Right cardiac atrium (tissue), 5 donors: Measurements from ENCODE around the gene APOBEC3A. TPM values are rescaled to one million over a fixed set of nuclear protein-coding genes. Genes with fewer than 3 reads are reported as not detected.
"Not testable (repeated sequence)": the region's sequence is repeated elsewhere in the genome, so short reads cannot be mapped to it uniquely, and the experiment has no call there.

ENCODE experiments used
- ATAC-seq, 2 donors: fragments of 200-7000 bp; cut with Tn5 transposase; one replicate each; pipeline versions ENCODE4 v1.8.0 to v1.9.1; 2020; ENCODE audit warnings: moderate library complexity in 2 of 2, mild to moderate bottlenecking in 1 of 2
- DNase-seq, 3 donors: peaks; one replicate each; pipeline ENCODE4 v3.0.0-alpha.2; 2020
- H3K27ac ChIP-seq: one replicate; pipeline ENCODE4 v1.5.1; 2013; ENCODE audit warnings: mild to moderate bottlenecking, low read length, control low read depth, moderate library complexity
- H3K27me3 ChIP-seq: one replicate; pipeline ENCODE4 v1.6.1; 2013; ENCODE audit not compliant: control insufficient read depth, insufficient read depth
- H3K4me1 ChIP-seq: one replicate; pipeline ENCODE4 v1.6.1; 2013; ENCODE audit warnings: low read length; ENCODE audit not compliant: control insufficient read depth, insufficient read depth
- H3K4me3 ChIP-seq: one replicate; pipeline ENCODE4 v1.5.1; 2013; ENCODE audit warnings: low read length, control low read depth
- H3K9me3 ChIP-seq: one replicate; pipeline ENCODE4 v1.6.1; 2013; ENCODE audit warnings: low read length; ENCODE audit not compliant: control insufficient read depth
- WGBS: extraction: QIAGEN DNeasy Blood & Tissue Kit; methylation state at CpG from one replicate; pipeline ENCODE4 v1.1.7; 2013; 5-methylcytosine and 5-hydroxymethylcytosine counted together
- intact Hi-C, 4 donors: fragments of 100-400 bp; cut with DNase I; formaldehyde crosslinking; loops; one replicate each; pipeline versions ENCODE4 v1.11.0 to v1.14.0; 2022 to 2023
- polyA plus RNA-seq: library from polyadenylated mRNA; stranded (reverse); fragments of 200-250 nt; gene quantifications from one replicate; pipeline ENCODE4 v1.2.3, GENCODE V29; 2013
- total RNA-seq, 4 donors: library from RNA; stranded (reverse); fragmentation: NEBNext Ultra II Directional; extraction: Animal tissue kit (Norgen Biotek cat#: 25700); gene quantifications; one replicate each; pipeline ENCODE4 v1.2.1, GENCODE V29; 2021
- donor health status: healthy with polysubstance abuse.
- donor health status: DM: no; HTN: yes; CAD: no.
- donor health status: DM: no; HTN: no; CAD: no.
- donor health status: DM: no; HTN: yes; CAD: no; lungs with severe emphysema.
- donor health status: DM: yes; HTN: yes; CAD: no.

APOBEC3A gene
- total and polyA plus RNA-seq, 5 donors = 0.14 to 0.94 (median 0.58) TPM

DNA sequence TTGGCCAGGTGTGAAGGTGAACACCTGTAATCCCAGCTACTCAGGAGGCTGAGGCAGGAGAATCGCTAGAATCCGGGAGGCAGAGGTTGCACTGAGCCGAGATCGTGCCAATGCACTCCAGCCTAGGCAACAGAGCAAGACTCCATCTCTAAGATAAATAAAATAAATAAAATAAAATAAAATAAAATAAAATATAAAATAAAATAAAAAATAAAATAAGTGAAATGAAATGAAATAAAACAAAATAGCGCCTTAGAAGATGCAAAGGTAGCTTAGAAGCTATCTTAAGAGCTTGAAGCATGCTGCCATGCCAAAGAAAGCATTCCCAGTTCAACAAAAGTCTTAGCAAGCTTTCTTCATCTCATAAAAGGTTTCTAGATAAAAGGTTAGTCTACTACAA lies 49.8 kb downstream of the APOBEC3A start:
- DNase-seq (no peak), ATAC-seq (no peak)
- no peak overlapping the region for H3K4me3 ChIP-seq
- intact Hi-C loops = loop anchor here in 3 of 4 donors (10.0 kb wide), 5 partner anchors 108 to 242 kb away; no protein-coding TSS in a partner anchor
- H3K27me3 ChIP-seq = no peaks in the 10 kb centered on the region
- no peaks in the 10 kb centered on the region for H3K4me1 ChIP-seq
- H3K27ac ChIP-seq = no peak overlapping the region
- no peaks in the 10 kb centered on the region for H3K9me3 ChIP-seq
- WGBS = 98% methylated on average over 5 of the region's 5 CpGs

DNA sequence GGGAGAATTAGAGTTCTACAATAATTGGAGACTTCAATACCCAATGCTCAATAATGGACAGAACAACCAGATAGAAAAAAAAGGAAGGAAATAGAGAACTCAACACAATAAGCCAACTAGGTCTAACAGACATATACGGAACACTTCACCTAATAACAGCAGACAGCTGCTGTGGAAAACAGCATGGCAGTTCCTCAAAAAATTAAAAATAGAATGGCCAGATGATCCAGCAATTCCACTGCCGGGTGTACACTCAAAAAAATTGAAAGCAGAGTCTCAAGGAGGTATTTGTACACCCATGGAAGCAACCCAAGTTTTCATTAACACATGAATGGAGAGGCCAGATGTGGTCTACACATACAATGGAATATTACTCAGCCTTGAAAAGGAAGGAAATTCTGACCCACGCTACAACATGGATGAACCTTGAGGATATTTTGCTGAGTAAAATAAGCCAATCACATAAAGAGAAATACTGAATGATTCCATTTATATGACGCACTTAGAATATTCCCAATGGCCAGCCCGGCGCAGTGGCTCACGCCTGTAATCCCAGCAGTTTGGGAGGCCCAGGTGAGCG lies 51.0 kb downstream of the APOBEC3A start:
- not testable (repeated sequence) for ATAC-seq, DNase-seq, H3K27ac ChIP-seq, H3K27me3 ChIP-seq, H3K9me3 ChIP-seq, H3K4me1 ChIP-seq, H3K4me3 ChIP-seq
- intact Hi-C loops = loop anchor here in 3 of 4 donors (10.0 kb wide), 5 partner anchors 106 to 244 kb away; no protein-coding TSS in a partner anchor
- 78% methylated on average over 8 of the region's 8 CpGs for WGBS

DNA sequence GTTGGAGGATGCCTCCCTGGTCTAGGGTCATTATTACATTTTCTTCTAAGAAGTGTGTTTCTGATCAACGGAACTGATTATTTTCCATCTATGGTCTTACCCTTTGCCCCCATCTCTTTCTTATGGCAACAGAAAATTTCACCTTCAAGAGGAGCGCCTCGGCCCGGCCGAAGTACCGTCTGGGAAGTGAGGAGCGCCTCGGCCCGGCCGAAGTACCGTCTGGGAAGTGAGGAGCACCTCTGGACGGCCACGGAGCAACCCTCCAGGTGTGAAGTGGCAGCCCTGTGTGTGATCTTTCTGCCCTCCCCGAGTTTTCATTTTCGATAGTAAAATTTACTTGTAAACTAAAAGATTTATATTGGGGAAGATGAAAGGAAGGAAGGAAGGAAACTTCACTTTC lies 53.5 kb downstream of the APOBEC3A start:
- H3K4me1 ChIP-seq = no peaks in the 10 kb centered on the region
- DNase-seq (no peak), ATAC-seq (no peak)
- WGBS = 81% methylated on average over 15 of the region's 15 CpGs
- no peak overlapping the region for H3K4me3 ChIP-seq
- H3K9me3 ChIP-seq = no peaks in the 10 kb centered on the region
- no peaks in the 10 kb centered on the region for H3K27me3 ChIP-seq
- no peak overlapping the region for H3K27ac ChIP-seq
- intact Hi-C loops = loop anchor here in 1 of 4 donors (10.0 kb wide), 1 partner anchor 114 kb away; no protein-coding TSS in a partner anchor

Other genes starting within 250 kb of the APOBEC3A start
- 100 to 1,000 TPM; 103 to 123 (median 116) TPM for gene SUN2, start 201.6 kb upstream of the APOBEC3A start, total RNA-seq
- gene SUN2, start 201.6 kb upstream of the APOBEC3A start, polyA plus RNA-seq = 61.7 TPM
- 10 to 100 TPM; 10.7 to 13.7 (median 12.7) TPM for gene DNAL4, start 163.5 kb upstream of the APOBEC3A start, total RNA-seq
- 14.7 TPM for gene DNAL4, start 163.5 kb upstream of the APOBEC3A start, polyA plus RNA-seq
- 10 to 100 TPM; 23.8 to 51.1 (median 38.4) TPM for gene NPTXR, start 113.6 kb upstream of the APOBEC3A start, total RNA-seq
- 32.3 TPM for gene NPTXR, start 113.6 kb upstream of the APOBEC3A start, polyA plus RNA-seq
- 10 to 100 TPM; 50.9 to 65.9 (median 56.6) TPM for gene CBX6, start 85.4 kb upstream of the APOBEC3A start, total RNA-seq
- 27.0 TPM for gene CBX6, start 85.4 kb upstream of the APOBEC3A start, polyA plus RNA-seq
- gene APOBEC3B, start 24.7 kb downstream of the APOBEC3A start, total RNA-seq = 1 to 10 TPM; 1.3 to 1.9 (median 1.6) TPM
- 2.6 TPM for gene APOBEC3B, start 24.7 kb downstream of the APOBEC3A start, polyA plus RNA-seq
- 10 to 100 TPM; 25.4 to 41.9 (median 37.9) TPM for gene APOBEC3C, start 56.6 kb downstream of the APOBEC3A start, total RNA-seq
- gene APOBEC3C, start 56.6 kb downstream of the APOBEC3A start, polyA plus RNA-seq = 37.4 TPM
- 1 to 10 TPM; 1.2 to 1.9 (median 1.3) TPM for gene APOBEC3D, start 63.5 kb downstream of the APOBEC3A start, total RNA-seq
- gene APOBEC3D, start 63.5 kb downstream of the APOBEC3A start, polyA plus RNA-seq = 0.75 TPM
- gene APOBEC3F, start 83.3 kb downstream of the APOBEC3A start, total RNA-seq = 10 to 100 TPM in 3 of 4 donors, 1 to 10 TPM in 1; 5.1 to 12.9 (median 11.0) TPM
- gene APOBEC3F, start 83.3 kb downstream of the APOBEC3A start, polyA plus RNA-seq = 14.9 TPM
- 1 to 10 TPM; 6.3 to 9.4 (median 6.9) TPM for gene APOBEC3G, start 119.7 kb downstream of the APOBEC3A start, total RNA-seq
- gene APOBEC3G, start 119.7 kb downstream of the APOBEC3A start, polyA plus RNA-seq = 6.2 TPM
- under 1 TPM in 1 of 4 donors, not detected in 3; 0.57 TPM for gene APOBEC3H, start 139.6 kb downstream of the APOBEC3A start, total RNA-seq
- 0.25 TPM for gene APOBEC3H, start 139.6 kb downstream of the APOBEC3A start, polyA plus RNA-seq
- 10 to 100 TPM; 68.1 to 97.9 (median 78.7) TPM for gene CBX7, start 195.1 kb downstream of the APOBEC3A start, total RNA-seq
- 69.0 TPM for gene CBX7, start 195.1 kb downstream of the APOBEC3A start, polyA plus RNA-seq